ENCODE results near the gene CRY1. TPM values are rescaled to one million over a fixed set of nuclear protein-coding genes. Genes with fewer than 3 reads are reported as not detected.

The CRY1 gene
- total and polyA plus RNA-seq, 9 of the 15 experiments (the other 6 are each of a cell fraction or from before 2014, with no cell fraction given): 8.7 to 33.3 (median 25.2) TPM

- CTCF ChIA-PET (ENCODE audit: low intra/inter-chr PET ratio): no interaction called here
- FAIRE-seq: no peak
- TF ChIP-seq ZNF134 (CRISPR knock-in tag; conservative IDR thresholded peaks at IDR 0.05): no peak
- no peak for TF ChIP-seq ZBTB7A (IDR thresholded peaks at IDR 0.05; ENCODE audit: borderline replicate concordance, control insufficient read depth, low read depth, low read length)
- TF ChIP-seq PTBP1 (IDR thresholded peaks at IDR 0.05; ENCODE audit: low read depth, low read length): no peak
- TF ChIP-seq SREBF2 (CRISPR knock-in tag; IDR thresholded peaks at IDR 0.05): no peak
- TF ChIP-seq EWSR1 (IDR thresholded peaks at IDR 0.05; ENCODE audit: borderline replicate concordance, low read depth, partially characterized antibody): no peak
- no peak for TF ChIP-seq SAP30 (IDR thresholded peaks at IDR 0.05; ENCODE audit: borderline replicate concordance, insufficient read depth, low read depth, low read length, poor library complexity, severe bottlenecking)
- TF ChIP-seq KAT2B (IDR thresholded peaks at IDR 0.05; ENCODE audit: low read depth, low read length): no peak
- no peak for TF ChIP-seq ZNF668 (CRISPR knock-in tag; IDR thresholded peaks at IDR 0.05)
- TF ChIP-seq ZFP36 (IDR thresholded peaks at IDR 0.05; ENCODE audit: low read depth, low read length, partially characterized antibody): no peak
- no peak for TF ChIP-seq KDM5B (IDR thresholded peaks at IDR 0.05; ENCODE audit: insufficient replicate concordance, low read depth, low read length)
- no peak for TF ChIP-seq ID3 (CRISPR knock-in tag; IDR thresholded peaks at IDR 0.05)
- TF ChIP-seq ID3 (tag; IDR thresholded peaks at IDR 0.05): no peak
- no peak for TF ChIP-seq RBM22 (IDR thresholded peaks at IDR 0.05; ENCODE audit: low read depth, low read length, poor library complexity, severe bottlenecking)
- no peak for TF ChIP-seq PRMT5 (CRISPR knock-in tag; IDR thresholded peaks at IDR 0.05)
- no peak for TF ChIP-seq RERE (CRISPR knock-in tag; IDR thresholded peaks at IDR 0.05; ENCODE audit: borderline replicate concordance)
- TF ChIP-seq, protein P1, sequence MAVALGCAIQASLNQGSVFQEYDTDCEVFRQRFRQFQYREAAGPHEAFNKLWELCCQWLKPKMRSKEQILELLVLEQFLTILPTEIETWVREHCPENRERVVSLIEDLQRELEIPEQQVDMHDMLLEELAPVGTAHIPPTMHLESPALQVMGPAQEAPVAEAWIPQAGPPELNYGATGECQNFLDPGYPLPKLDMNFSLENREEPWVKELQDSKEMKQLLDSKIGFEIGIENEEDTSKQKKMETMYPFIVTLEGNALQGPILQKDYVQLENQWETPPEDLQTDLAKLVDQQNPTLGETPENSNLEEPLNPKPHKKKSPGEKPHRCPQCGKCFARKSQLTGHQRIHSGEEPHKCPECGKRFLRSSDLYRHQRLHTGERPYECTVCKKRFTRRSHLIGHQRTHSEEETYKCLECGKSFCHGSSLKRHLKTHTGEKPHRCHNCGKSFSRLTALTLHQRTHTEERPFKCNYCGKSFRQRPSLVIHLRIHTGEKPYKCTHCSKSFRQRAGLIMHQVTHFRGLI (CRISPR knock-in tag; IDR thresholded peaks at IDR 0.05): no peak
These were observed 32.5 kb upstream of the CRY1 start for GRCh38 chr12:107125833-107126232.

More at GRCh38 chr12:107125833-107126232, 32.5 kb upstream of the CRY1 start:
- BruUV-seq (replicated peaks): no TSS peak
- intact Hi-C loops (cut with micrococcal nuclease) (no loop called here), in situ Hi-C loops (cut with MboI) (no loop called here)
- H3K79me2 ChIP-seq (ENCODE audit: control insufficient read depth, insufficient read depth, low read length): no peaks in the 10 kb centered on the region
- no peak overlapping the region for H2AFZ ChIP-seq (ENCODE audit: low read depth, low read length)
- no peak overlapping the region for H3K27ac ChIP-seq (ENCODE audit: extremely low read depth, low read depth, low read length)
- DNase-seq (ENCODE audit: extremely low read depth in 1 of 4, low spot score in 3 of 4) (no peak), ATAC-seq (no peak)
- H3K9ac ChIP-seq (ENCODE audit: insufficient read depth in 1 of 2, low read depth in 2 of 2, low read length in 2 of 2): no peak overlapping the region
- POLR2A ChIA-PET: interaction anchor here (0.6 to 1.4 kb wide), 3 partner anchors 9 to 756 kb away, joined by 3 to 4 read pairs (median 3); no protein-coding TSS in a partner anchor
- no peaks in the 10 kb centered on the region for H3K4me1 ChIP-seq (replicated peaks in 1 of 2; ENCODE audit: control insufficient read depth in 2 of 2, insufficient read depth in 2 of 2, low read length in 2 of 2)
- no peaks in the 10 kb centered on the region for H3K9me1 ChIP-seq (ENCODE audit: control insufficient read depth, insufficient read depth, low read length)
- peaks cover 2 to 7% of the 10 kb centered on the region in 2 experiments; a peak in 2 of 5 replicates for H3K27me3 ChIP-seq (ENCODE audit: control insufficient read depth in 2 of 2, insufficient read depth in 2 of 2, low read length in 2 of 2)
- WGBS (ENCODE audit: insufficient coverage, low coverage, missing lambda C conversion rate): 3% methylated on average over 3 of the region's 3 CpGs
- H4K20me1 ChIP-seq (replicated peaks; ENCODE audit: control insufficient read depth, insufficient read depth, low read length): no peaks in the 10 kb centered on the region; the same call in 1 of the 2 replicates
- no peak overlapping the region for H3K4me3 ChIP-seq
- no peaks in the 10 kb centered on the region for H3K36me3 ChIP-seq (ENCODE audit: control insufficient read depth, insufficient read depth, low read length)
- no peaks in the 10 kb centered on the region for H3K9me3 ChIP-seq (replicated peaks; ENCODE audit: control insufficient read depth, insufficient read depth, low read depth, low read length)
- H3K4me2 ChIP-seq (ENCODE audit: insufficient read depth, low read length): no peak overlapping the region

All from K562 (cell line).